HepG2 (cell line): Measurements from ENCODE around the gene ARFGAP3. TPM values are rescaled to one million over a fixed set of nuclear protein-coding genes. Genes with fewer than 3 reads are reported as not detected.

ENCODE experiments used
- ISL2 ChIP-seq: sonication (generic); formaldehyde crosslinking; IDR thresholded peaks from 2 replicates; pipeline ENCODE4 v1.5.0; 2020; ENCODE audit warnings: missing genetic modification reagents
- ZNF451 ChIP-seq: sonication (generic); formaldehyde crosslinking; IDR thresholded peaks from 2 replicates; pipeline ENCODE4 v1.5.0; 2020; ENCODE audit warnings: mild to moderate bottlenecking, missing genetic modification reagents
- ZNF724P ChIP-seq: sonication (generic); formaldehyde crosslinking; IDR thresholded peaks from 2 replicates; pipeline ENCODE4 v1.8.0; 2022; ENCODE audit warnings: missing genetic modification reagents, borderline replicate concordance
- polyA plus RNA-seq, 8 experiments: library from polyadenylated mRNA; depleted of rRNA in 3 of 8; stranded (reverse) in 7 of 8; unstranded in 1 of 8; fragments of >200 nt; fragmentation: Illumina TruSeq in 4 of 8; extraction: Trizol in 4 of 8; gene quantifications; 2 replicates each; pipeline versions ENCODE4 v1.2.1 to v1.2.3, GENCODE V29; 2011 to 2016; ENCODE audit warnings: low read depth in 4 of 8, missing spikeins in 1 of 8, mixed read lengths in 1 of 8; ENCODE audit not compliant: insufficient read depth in 1 of 8
- total RNA-seq, 5 experiments: library from RNA; depleted of rRNA; stranded (reverse); fragments of >200 nt; fragmentation: Illumina TruSeq; extraction: Trizol; gene quantifications; 2 replicates each; pipeline ENCODE4 v1.2.3, GENCODE V29; 2016; ENCODE audit warnings: low read depth in 1 of 5
- TF ChIP-seq, protein P1 (sequence below): sonication (generic); formaldehyde crosslinking; IDR thresholded peaks from 2 replicates; pipeline ENCODE4 v1.4.0; 2020; ENCODE audit warnings: missing genetic modification reagents, borderline replicate concordance
- TF ChIP-seq, protein P2 (sequence below): IDR thresholded peaks from 2 replicates; pipeline ENCODE4 v1.6.1; 2016; ENCODE audit warnings: low read depth
- TF ChIP-seq, protein P3 (sequence below): sonication (generic); formaldehyde crosslinking; IDR thresholded peaks from 2 replicates; pipeline ENCODE4 v1.4.0; 2020; ENCODE audit warnings: mild to moderate bottlenecking, missing genetic modification reagents
- TF ChIP-seq, protein P4 (sequence below): sonication (generic); formaldehyde crosslinking; IDR thresholded peaks from 2 replicates; pipeline ENCODE4 v1.4.0; 2020; ENCODE audit warnings: missing genetic modification reagents
- TF ChIP-seq, protein P5 (sequence below): sonication (generic); formaldehyde crosslinking; IDR thresholded peaks from 2 replicates; pipeline ENCODE4 v1.4.0; 2020; ENCODE audit warnings: mild to moderate bottlenecking, missing genetic modification reagents

The ARFGAP3 gene
- total and polyA plus RNA-seq, 2 of the 13 experiments (the other 11 are each of a cell fraction or from before 2014, with no cell fraction given) = 41.7 to 61.6 TPM

DNA sequence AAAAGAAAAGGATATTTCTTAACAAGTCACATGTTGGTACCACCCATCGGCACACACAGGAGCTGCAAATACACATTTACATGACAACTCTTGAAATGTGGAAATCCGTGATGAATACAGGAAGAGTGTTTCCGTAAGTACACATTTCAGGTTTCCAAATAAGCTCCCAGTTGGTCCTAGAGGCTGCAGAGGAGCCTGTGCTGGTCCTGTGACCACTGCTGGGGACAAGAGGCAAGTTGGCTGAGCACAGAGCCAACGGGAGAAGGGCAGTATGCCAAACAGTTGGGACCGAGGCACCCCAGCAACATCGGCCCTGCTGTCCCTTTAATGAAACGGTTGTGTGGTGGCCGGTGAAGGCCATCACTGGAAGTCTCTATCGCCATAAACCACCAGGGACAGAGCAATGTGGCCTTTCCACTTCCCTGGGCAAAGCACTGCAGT is 38.5 kb upstream of the ARFGAP3 start (continued):
- TF ChIP-seq, protein P1, sequence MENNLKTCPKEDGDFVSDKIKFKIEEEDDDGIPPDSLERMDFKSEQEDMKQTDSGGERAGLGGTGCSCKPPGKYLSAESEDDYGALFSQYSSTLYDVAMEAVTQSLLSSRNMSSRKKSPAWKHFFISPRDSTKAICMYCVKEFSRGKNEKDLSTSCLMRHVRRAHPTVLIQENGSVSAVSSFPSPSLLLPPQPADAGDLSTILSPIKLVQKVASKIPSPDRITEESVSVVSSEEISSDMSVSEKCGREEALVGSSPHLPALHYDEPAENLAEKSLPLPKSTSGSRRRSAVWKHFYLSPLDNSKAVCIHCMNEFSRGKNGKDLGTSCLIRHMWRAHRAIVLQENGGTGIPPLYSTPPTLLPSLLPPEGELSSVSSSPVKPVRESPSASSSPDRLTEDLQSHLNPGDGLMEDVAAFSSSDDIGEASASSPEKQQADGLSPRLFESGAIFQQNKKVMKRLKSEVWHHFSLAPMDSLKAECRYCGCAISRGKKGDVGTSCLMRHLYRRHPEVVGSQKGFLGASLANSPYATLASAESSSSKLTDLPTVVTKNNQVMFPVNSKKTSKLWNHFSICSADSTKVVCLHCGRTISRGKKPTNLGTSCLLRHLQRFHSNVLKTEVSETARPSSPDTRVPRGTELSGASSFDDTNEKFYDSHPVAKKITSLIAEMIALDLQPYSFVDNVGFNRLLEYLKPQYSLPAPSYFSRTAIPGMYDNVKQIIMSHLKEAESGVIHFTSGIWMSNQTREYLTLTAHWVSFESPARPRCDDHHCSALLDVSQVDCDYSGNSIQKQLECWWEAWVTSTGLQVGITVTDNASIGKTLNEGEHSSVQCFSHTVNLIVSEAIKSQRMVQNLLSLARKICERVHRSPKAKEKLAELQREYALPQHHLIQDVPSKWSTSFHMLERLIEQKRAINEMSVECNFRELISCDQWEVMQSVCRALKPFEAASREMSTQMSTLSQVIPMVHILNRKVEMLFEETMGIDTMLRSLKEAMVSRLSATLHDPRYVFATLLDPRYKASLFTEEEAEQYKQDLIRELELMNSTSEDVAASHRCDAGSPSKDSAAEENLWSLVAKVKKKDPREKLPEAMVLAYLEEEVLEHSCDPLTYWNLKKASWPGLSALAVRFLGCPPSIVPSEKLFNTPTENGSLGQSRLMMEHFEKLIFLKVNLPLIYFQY (CRISPR knock-in tag) = no peak
- TF ChIP-seq, protein P2, sequence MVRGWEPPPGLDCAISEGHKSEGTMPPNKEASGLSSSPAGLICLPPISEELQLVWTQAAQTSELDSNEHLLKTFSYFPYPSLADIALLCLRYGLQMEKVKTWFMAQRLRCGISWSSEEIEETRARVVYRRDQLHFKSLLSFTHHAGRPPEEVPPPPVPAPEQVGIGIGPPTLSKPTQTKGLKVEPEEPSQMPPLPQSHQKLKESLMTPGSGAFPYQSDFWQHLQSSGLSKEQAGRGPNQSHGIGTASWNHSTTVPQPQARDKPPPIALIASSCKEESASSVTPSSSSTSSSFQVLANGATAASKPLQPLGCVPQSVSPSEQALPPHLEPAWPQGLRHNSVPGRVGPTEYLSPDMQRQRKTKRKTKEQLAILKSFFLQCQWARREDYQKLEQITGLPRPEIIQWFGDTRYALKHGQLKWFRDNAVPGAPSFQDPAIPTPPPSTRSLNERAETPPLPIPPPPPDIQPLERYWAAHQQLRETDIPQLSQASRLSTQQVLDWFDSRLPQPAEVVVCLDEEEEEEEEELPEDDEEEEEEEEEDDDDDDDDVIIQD (CRISPR knock-in tag) = no peak
- TF ChIP-seq ISL2 (CRISPR knock-in tag) (no peak), ZNF724P (no peak), ZNF451 (CRISPR knock-in tag) (no peak)
- TF ChIP-seq, protein P3, sequence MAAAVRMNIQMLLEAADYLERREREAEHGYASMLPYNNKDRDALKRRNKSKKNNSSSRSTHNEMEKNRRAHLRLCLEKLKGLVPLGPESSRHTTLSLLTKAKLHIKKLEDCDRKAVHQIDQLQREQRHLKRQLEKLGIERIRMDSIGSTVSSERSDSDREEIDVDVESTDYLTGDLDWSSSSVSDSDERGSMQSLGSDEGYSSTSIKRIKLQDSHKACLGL (CRISPR knock-in tag) = no peak
- TF ChIP-seq, protein P4, sequence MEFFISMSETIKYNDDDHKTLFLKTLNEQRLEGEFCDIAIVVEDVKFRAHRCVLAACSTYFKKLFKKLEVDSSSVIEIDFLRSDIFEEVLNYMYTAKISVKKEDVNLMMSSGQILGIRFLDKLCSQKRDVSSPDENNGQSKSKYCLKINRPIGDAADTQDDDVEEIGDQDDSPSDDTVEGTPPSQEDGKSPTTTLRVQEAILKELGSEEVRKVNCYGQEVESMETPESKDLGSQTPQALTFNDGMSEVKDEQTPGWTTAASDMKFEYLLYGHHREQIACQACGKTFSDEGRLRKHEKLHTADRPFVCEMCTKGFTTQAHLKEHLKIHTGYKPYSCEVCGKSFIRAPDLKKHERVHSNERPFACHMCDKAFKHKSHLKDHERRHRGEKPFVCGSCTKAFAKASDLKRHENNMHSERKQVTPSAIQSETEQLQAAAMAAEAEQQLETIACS (CRISPR knock-in tag) = no peak
- TF ChIP-seq, protein P5, sequence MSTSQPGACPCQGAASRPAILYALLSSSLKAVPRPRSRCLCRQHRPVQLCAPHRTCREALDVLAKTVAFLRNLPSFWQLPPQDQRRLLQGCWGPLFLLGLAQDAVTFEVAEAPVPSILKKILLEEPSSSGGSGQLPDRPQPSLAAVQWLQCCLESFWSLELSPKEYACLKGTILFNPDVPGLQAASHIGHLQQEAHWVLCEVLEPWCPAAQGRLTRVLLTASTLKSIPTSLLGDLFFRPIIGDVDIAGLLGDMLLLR = no peak
